GM06990 (cell line): ENCODE data around the gene VDAC1.

Experiments
- DNase-seq: peaks from one replicate; pipeline ENCODE4 v3.0.0-alpha.2; 2011; ENCODE audit not compliant: insufficient read length; ENCODE audit errors: extremely low read depth
- H3K27me3 ChIP-seq: replicated peaks from 2 replicates; pipeline ENCODE4 v1.6.0; 2011; ENCODE audit warnings: low read length; ENCODE audit not compliant: control insufficient read depth, insufficient read depth
- H3K36me3 ChIP-seq: 2 replicates; pipeline ENCODE4 v1.5.1; 2011; ENCODE audit warnings: low read length; ENCODE audit not compliant: control insufficient read depth, insufficient read depth
- H3K4me3 ChIP-seq: replicated peaks from 2 replicates; pipeline ENCODE4 v1.5.1; 2011; ENCODE audit warnings: low read depth, mild to moderate bottlenecking, control low read depth, low read length
- TF ChIP-seq, protein P1 (sequence below): IDR thresholded peaks from 2 replicates; pipeline ENCODE4 v1.5.1; 2011; ENCODE audit warnings: low read length, control low read depth, mild to moderate bottlenecking, inconsistent platforms; ENCODE audit not compliant: insufficient read depth, poor library complexity, severe bottlenecking

VDAC1 gene

GRCh38 chr5:133943475-133943817 is 61.3 kb downstream of the VDAC1 start:
- DNase-seq: no peak
- Histone ChIP-seq H3K4me3 (no peak overlapping the region), H3K36me3 (no peaks in the 10 kb centered on the region), H3K27me3 (no peaks in the 10 kb centered on the region)
- TF ChIP-seq, protein P1, sequence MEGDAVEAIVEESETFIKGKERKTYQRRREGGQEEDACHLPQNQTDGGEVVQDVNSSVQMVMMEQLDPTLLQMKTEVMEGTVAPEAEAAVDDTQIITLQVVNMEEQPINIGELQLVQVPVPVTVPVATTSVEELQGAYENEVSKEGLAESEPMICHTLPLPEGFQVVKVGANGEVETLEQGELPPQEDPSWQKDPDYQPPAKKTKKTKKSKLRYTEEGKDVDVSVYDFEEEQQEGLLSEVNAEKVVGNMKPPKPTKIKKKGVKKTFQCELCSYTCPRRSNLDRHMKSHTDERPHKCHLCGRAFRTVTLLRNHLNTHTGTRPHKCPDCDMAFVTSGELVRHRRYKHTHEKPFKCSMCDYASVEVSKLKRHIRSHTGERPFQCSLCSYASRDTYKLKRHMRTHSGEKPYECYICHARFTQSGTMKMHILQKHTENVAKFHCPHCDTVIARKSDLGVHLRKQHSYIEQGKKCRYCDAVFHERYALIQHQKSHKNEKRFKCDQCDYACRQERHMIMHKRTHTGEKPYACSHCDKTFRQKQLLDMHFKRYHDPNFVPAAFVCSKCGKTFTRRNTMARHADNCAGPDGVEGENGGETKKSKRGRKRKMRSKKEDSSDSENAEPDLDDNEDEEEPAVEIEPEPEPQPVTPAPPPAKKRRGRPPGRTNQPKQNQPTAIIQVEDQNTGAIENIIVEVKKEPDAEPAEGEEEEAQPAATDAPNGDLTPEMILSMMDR: no peak

DNA sequence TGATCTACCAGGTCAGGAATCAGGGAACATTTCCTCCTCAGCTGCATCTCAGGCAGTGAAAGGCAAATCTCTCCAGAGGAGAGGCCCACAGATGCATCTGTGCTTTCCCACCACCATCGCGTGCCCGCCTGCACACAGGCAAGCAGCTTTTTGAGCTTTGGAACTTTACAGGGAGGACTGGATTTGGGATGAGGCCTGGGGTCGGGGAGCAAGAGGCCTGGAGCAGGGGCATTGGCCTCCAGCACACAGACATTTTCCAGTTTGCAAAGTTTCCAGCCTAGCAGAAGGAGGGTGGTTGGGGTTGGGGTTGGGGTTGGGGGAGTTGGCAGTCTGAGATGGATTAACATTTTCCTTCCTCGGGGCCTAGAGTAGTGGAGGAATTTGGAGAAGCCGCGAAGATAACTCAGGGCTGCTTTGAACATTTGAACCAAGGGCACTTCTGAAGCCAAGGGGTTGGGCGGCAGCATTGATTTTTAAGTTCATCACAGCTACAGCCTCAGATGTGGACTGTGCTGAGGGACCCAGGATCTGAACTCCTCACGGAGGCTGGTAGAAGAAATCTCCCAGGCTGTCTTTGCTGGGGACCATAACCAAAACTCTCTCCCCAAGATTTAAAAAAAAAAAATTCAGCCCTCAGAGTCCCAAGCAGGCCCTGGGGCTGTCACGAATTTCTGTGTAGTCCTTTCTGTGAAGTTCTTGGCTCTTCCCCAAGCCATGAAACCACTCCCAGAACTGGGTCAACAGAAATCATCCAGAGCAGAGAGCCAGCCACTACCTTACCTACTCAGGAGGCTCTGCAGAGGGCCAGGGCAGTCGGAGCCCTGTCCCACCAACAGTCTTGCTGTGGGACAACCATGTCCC is 61.9 kb downstream of the VDAC1 start:
- H3K36me3 ChIP-seq: no peaks in the 10 kb centered on the region
- no peaks in the 10 kb centered on the region for H3K27me3 ChIP-seq
- H3K4me3 ChIP-seq: no peak overlapping the region
- DNase-seq: no peak
- TF ChIP-seq, protein P1: no peak

- no peaks in the 10 kb centered on the region for H3K36me3 ChIP-seq
- no peaks in the 10 kb centered on the region for H3K27me3 ChIP-seq
- H3K4me3 ChIP-seq: no peak overlapping the region
- no peak for DNase-seq
- TF ChIP-seq, protein P1: no peak
Measured at GRCh38 chr5:133941456-133942196, 63.1 kb downstream of the VDAC1 start.

GRCh38 chr5:133939668-133940067 is 65.1 kb downstream of the VDAC1 start:
- no peak for DNase-seq
- TF ChIP-seq, protein P1: no peak
- Histone ChIP-seq H3K27me3 (no peaks in the 10 kb centered on the region), H3K36me3 (no peaks in the 10 kb centered on the region), H3K4me3 (no peak overlapping the region)

DNA sequence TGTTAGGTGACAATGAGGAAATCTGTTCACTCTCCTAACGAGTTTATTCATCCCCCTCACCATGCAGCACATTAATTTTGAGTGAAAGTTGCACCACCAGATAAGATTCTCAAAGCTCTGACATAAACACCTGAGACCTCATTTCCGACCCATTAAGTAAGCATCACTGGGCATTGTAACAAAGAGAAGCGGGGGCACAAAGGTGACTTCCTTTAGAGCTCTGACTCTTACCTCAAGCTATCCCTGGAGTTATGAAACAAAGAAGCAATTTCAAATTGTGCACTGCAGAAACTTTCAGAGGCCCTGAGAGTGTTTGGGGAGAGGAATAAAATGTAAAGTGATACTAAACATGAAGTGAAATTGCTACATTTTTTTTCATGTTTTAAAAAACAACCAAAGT is 65.8 kb downstream of the VDAC1 start:
- TF ChIP-seq, protein P1: no peak
- peak; percentile 48 for DNase-seq
- H3K4me3 ChIP-seq: no peak overlapping the region
- H3K36me3 ChIP-seq: no peaks in the 10 kb centered on the region
- H3K27me3 ChIP-seq: no peaks in the 10 kb centered on the region
